Hematopoietic multipotent progenitor cell treated with erythropoietin and hydrocortisone succinate and interleukin-3 and kit ligand, for 8 days (in vitro differentiated cells): ENCODE measurements around the gene BUB1B.
"Not testable (repeated sequence)": the region's sequence is repeated elsewhere in the genome, so short reads cannot be mapped to it uniquely, and the experiment has no call there.

Experiments used
- DNase-seq: peaks from one replicate; pipeline ENCODE4 v3.0.0-alpha.2; 2015

Gene BUB1B

GRCh38 chr15:40137303-40138200, 23.3 kb upstream of the BUB1B start:
- no peak for DNase-seq

GRCh38 chr15:40138201-40138570, 22.7 kb upstream of the BUB1B start:
- not testable (repeated sequence) for DNase-seq

- no peak for DNase-seq
These were observed 18.4 kb upstream of the BUB1B start for GRCh38 chr15:40142428-40142827.

GRCh38 chr15:40146037-40146436, 14.8 kb upstream of the BUB1B start:
- DNase-seq, result no peak

GRCh38 chr15:40149339-40149738, 11.5 kb upstream of the BUB1B start:
- DNase-seq, result no peak

- DNase-seq, result peak; percentile 70
These were observed 10.5 kb upstream of the BUB1B start for GRCh38 chr15:40150163-40150925.

GRCh38 chr15:40151499-40151898, 9.4 kb upstream of the BUB1B start:
- DNase-seq, result no peak

- DNase-seq, result no peak
These were observed 8.9 kb upstream of the BUB1B start for GRCh38 chr15:40151991-40152390.

- DNase-seq, result not testable (repeated sequence)
These were observed 6.0 kb upstream of the BUB1B start for GRCh38 chr15:40154821-40155220.

GRCh38 chr15:40155270-40155910, 5.5 kb upstream of the BUB1B start:
- DNase-seq, result no peak

- no peak for DNase-seq
These were observed 3.0 kb upstream of the BUB1B start for GRCh38 chr15:40157778-40158447.

- DNase-seq, result no peak
These were observed 848 bp upstream of the BUB1B start for GRCh38 chr15:40160021-40160420.

GRCh38 chr15:40161693-40162391, 973 bp downstream of the BUB1B start:
- DNase-seq, result peak; percentile 35

GRCh38 chr15:40162552-40162951, 1.7 kb downstream of the BUB1B start:
- no peak for DNase-seq

GRCh38 chr15:40163657-40164416, 3.0 kb downstream of the BUB1B start:
- DNase-seq, result no peak

GRCh38 chr15:40167374-40167773, 6.5 kb downstream of the BUB1B start:
- DNase-seq, result not testable (repeated sequence)

GRCh38 chr15:40175160-40175559, 14.3 kb downstream of the BUB1B start:
- no peak for DNase-seq

- no peak for DNase-seq
These were observed 21.6 kb downstream of the BUB1B start for GRCh38 chr15:40182358-40183029.

GRCh38 chr15:40183636-40184463, 23.0 kb downstream of the BUB1B start:
- DNase-seq, result no peak

- no peak for DNase-seq
These were observed 29.7 kb downstream of the BUB1B start for GRCh38 chr15:40190591-40190990.
